ENCODE results near the gene CEP97. TPM values are rescaled to one million over a fixed set of nuclear protein-coding genes. Genes with fewer than 3 reads are reported as not detected.

Gene CEP97
- total RNA-seq, 1 donor from 2014 or later, result 7.9 TPM

GRCh38 chr3:101816215-101817149 lies 92.1 kb downstream of the CEP97 start:
- Mint-ChIP-seq H3K4me3 (no peak overlapping the region), H3K27me3 (no peaks in the 10 kb centered on the region), H3K4me1 (peaks cover 73% of the 10 kb centered on the region), H3K36me3 (ENCODE audit: low read depth) (peaks cover 14% of the 10 kb centered on the region), H3K9me3 (peaks cover 4% of the 10 kb centered on the region), H3K27ac (peak overlapping the region; percentile 88)
- no peak for DNase-seq
- intact Hi-C loops (cut with micrococcal nuclease), result no loop called here
- TF ChIP-seq, protein P1, sequence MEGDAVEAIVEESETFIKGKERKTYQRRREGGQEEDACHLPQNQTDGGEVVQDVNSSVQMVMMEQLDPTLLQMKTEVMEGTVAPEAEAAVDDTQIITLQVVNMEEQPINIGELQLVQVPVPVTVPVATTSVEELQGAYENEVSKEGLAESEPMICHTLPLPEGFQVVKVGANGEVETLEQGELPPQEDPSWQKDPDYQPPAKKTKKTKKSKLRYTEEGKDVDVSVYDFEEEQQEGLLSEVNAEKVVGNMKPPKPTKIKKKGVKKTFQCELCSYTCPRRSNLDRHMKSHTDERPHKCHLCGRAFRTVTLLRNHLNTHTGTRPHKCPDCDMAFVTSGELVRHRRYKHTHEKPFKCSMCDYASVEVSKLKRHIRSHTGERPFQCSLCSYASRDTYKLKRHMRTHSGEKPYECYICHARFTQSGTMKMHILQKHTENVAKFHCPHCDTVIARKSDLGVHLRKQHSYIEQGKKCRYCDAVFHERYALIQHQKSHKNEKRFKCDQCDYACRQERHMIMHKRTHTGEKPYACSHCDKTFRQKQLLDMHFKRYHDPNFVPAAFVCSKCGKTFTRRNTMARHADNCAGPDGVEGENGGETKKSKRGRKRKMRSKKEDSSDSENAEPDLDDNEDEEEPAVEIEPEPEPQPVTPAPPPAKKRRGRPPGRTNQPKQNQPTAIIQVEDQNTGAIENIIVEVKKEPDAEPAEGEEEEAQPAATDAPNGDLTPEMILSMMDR (IDR thresholded peaks at IDR 0.05), result no peak
- no peak for ATAC-seq (ENCODE audit: low read depth)
- ChIA-PET CTCF (interaction anchor here (2.5 to 3.9 kb wide), 3 partner anchors 11 to 412 kb away, joined by 11 to 46 read pairs (median 12); no protein-coding TSS in a partner anchor), POLR2A (interaction anchor here (1.7 to 3.3 kb wide), 4 partner anchors 12 to 409 kb away, joined by 7 to 50 read pairs (median 32); partner anchors contain the start of gene NFKBIZ)

GRCh38 chr3:101817992-101818391 lies 93.6 kb downstream of the CEP97 start:
- POLR2A ChIA-PET, result interaction anchor here (0.6 to 3.3 kb wide), 14 partner anchors 9 to 407 kb away, joined by 3 to 50 read pairs (median 4); partner anchors contain the start of gene NFKBIZ
- DNase-seq (no peak), ATAC-seq (ENCODE audit: low read depth) (peak; percentile 30)
- Mint-ChIP-seq H3K27me3 (no peaks in the 10 kb centered on the region), H3K9me3 (peaks cover 4% of the 10 kb centered on the region), H3K4me3 (peak overlapping the region; percentile 44), H3K27ac (peak overlapping the region; percentile 88), H3K4me1 (peaks cover 72% of the 10 kb centered on the region), H3K36me3 (ENCODE audit: low read depth) (peaks cover 23% of the 10 kb centered on the region)
- CTCF ChIA-PET, result interaction anchor here (1.0 to 3.9 kb wide), 6 partner anchors 9 to 719 kb away, joined by 3 to 46 read pairs (median 8); partner anchors contain the start of gene NFKBIZ
- TF ChIP-seq, protein P1 (IDR thresholded peaks at IDR 0.05), result no peak
- intact Hi-C loops (cut with micrococcal nuclease), result loop anchor here (1.0 to 2.0 kb wide), 4 partner anchors 9 to 241 kb away; no protein-coding TSS in a partner anchor

DNA sequence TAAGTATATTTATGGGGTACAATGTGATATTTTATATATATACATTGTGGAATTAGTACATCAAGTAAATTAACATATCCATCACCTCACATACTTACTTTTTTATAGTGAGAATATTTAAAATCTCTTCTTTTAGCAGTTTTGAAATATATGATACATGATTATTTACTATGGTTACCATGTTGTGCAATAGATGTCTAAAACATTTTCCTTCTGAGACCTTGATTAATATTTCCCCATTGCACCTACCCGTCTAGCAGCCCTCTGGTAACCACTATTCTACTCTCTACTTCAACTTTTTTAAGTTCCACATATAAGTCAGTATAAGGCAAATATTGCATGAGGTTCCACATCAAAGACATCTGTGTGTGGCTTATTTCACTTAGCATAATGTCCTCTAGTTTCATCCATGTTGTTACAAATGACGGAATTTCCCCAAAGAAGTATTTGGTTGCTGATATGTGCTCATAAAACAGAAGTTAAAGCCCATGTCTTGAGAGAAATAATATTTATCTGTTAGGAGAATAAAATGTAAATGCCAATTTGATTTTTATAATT lies 95.3 kb downstream of the CEP97 start:
- DNase-seq (no peak), ATAC-seq (ENCODE audit: low read depth) (peak; percentile 83)
- peaks cover 64% of the 10 kb centered on the region for H3K4me1 Mint-ChIP-seq
- no peaks in the 10 kb centered on the region for H3K27me3 Mint-ChIP-seq
- H3K27ac Mint-ChIP-seq, result peak overlapping the region; percentile 81
- TF ChIP-seq, protein P1 (IDR thresholded peaks at IDR 0.05), result no peak
- no peak overlapping the region for H3K4me3 Mint-ChIP-seq
- H3K9me3 Mint-ChIP-seq, result peaks cover 4% of the 10 kb centered on the region
- ChIA-PET POLR2A (interaction anchor here (0.7 to 1.2 kb wide), 3 partner anchors 30 to 240 kb away, joined by 3 to 4 read pairs (median 4); partner anchors contain the start of gene NFKBIZ), CTCF (interaction anchor here (1.2 to 2.4 kb wide), 3 partner anchors 30 to 409 kb away, joined by 4 to 8 read pairs (median 6); partner anchors contain the start of gene NFKBIZ)
- peaks cover 23% of the 10 kb centered on the region for H3K36me3 Mint-ChIP-seq (ENCODE audit: low read depth)
- intact Hi-C loops (cut with micrococcal nuclease), result loop anchor here (2.0 kb wide), 3 partner anchors 79 to 239 kb away; no protein-coding TSS in a partner anchor

Other genes starting within 250 kb of the CEP97 start
- gene SENP7, start 211.4 kb upstream of the CEP97 start, total RNA-seq, result 18.6 and 22.1 TPM in 2 replicates
- 33.5 and 34.6 TPM in 2 replicates for gene TRMT10C, start 162.7 kb upstream of the CEP97 start, total RNA-seq
- 149 TPM in 2 replicates for gene PCNP, start 150.4 kb upstream of the CEP97 start, total RNA-seq
- gene ZBTB11, start 47.5 kb upstream of the CEP97 start, total RNA-seq, result 26.2 and 28.7 TPM in 2 replicates
- gene RPL24, start 37.9 kb upstream of the CEP97 start, total RNA-seq, result 1,431 and 1,623 TPM in 2 replicates
- gene NXPE3, start 54.6 kb downstream of the CEP97 start, total RNA-seq, result 15.8 and 16.0 TPM in 2 replicates
- 391 and 421 TPM in 2 replicates for gene NFKBIZ, start 124.9 kb downstream of the CEP97 start, total RNA-seq